GM19397 (cell line): ENCODE data around the gene DNAAF6.

ENCODE experiments used
- ATAC-seq: cut with Tn5 transposase; IDR thresholded peaks from one replicate; pipeline ENCODE4 v1.9.1; 2021; ENCODE audit warnings: mild to moderate bottlenecking, moderate library complexity; ENCODE audit not compliant: unreplicated experiment

DNAAF6 gene

GRCh38 chrX:107290019-107290418 lies 83.6 kb downstream of the DNAAF6 start:
- no peak for ATAC-seq

GRCh38 chrX:107293056-107293455 lies 86.6 kb downstream of the DNAAF6 start:
- ATAC-seq = no peak
